Right atrium auricular region (tissue), 2 donors: ENCODE measurements around the gene NRXN3. TPM values are rescaled to one million over a fixed set of nuclear protein-coding genes. Genes with fewer than 3 reads are reported as not detected.

Experiments used
- DNase-seq: peaks from one replicate; pipeline ENCODE4 v3.0.0-alpha.2; 2019; ENCODE audit warnings: low spot score
- H3K27ac ChIP-seq, 2 donors: fragments of 200-600 bp; sonication (generic); 1 replicate in 1 of 2; 2 replicates in 1 of 2; pipeline ENCODE4 v1.5.1; 2016 to 2019
- H3K27me3 ChIP-seq, 2 donors: fragments of 200-600 bp; sonication (generic); one replicate each; pipeline versions ENCODE4 v1.5.1 to v1.6.0; 2017 to 2019
- H3K36me3 ChIP-seq: fragments of 200-600 bp; sonication (generic); one replicate; pipeline ENCODE4 v1.5.1; 2016
- H3K4me1 ChIP-seq, 2 donors: fragments of 200-600 bp; sonication (generic); one replicate each; pipeline versions ENCODE4 v1.5.1 to v1.6.0; 2017 to 2019
- H3K4me3 ChIP-seq, 2 donors: fragments of 200-600 bp; sonication (generic); 1 replicate in 1 of 2; 2 replicates in 1 of 2; pipeline ENCODE4 v1.5.1; 2017 to 2019; ENCODE audit warnings: mild to moderate bottlenecking in 1 of 2, moderate library complexity in 1 of 2
- H3K9me3 ChIP-seq, 2 donors: fragments of 200-600 bp; sonication (generic); one replicate each; pipeline ENCODE4 v1.5.1; 2019
- total RNA-seq, 2 donors: library from RNA; depleted of rRNA; stranded (reverse); fragments of >200 nt; gene quantifications; one replicate each; pipeline ENCODE4 v1.1.0, GENCODE V29; 2016
- TF ChIP-seq, protein P1 (sequence below), 2 donors: fragments of 200-600 bp; sonication (generic); IDR thresholded peaks; one replicate each; pipeline ENCODE4 v1.5.1; 2019; ENCODE audit warnings: antibody characterized with exemption in 2 of 2

NRXN3 gene
- total RNA-seq, 2 donors from 2014 or later, result 2.0 to 2.3 TPM

GRCh38 chr14:79260406-79260805 lies 1090.2 kb downstream of the NRXN3 start:
- Histone ChIP-seq H3K4me1 (no peaks in the 10 kb centered on the region), H3K9me3 (no peaks in the 10 kb centered on the region), H3K27me3 (no peaks in the 10 kb centered on the region), H3K4me3 (no peak overlapping the region), H3K36me3 (no peaks in the 10 kb centered on the region), H3K27ac (no peak overlapping the region)
- TF ChIP-seq, protein P1, sequence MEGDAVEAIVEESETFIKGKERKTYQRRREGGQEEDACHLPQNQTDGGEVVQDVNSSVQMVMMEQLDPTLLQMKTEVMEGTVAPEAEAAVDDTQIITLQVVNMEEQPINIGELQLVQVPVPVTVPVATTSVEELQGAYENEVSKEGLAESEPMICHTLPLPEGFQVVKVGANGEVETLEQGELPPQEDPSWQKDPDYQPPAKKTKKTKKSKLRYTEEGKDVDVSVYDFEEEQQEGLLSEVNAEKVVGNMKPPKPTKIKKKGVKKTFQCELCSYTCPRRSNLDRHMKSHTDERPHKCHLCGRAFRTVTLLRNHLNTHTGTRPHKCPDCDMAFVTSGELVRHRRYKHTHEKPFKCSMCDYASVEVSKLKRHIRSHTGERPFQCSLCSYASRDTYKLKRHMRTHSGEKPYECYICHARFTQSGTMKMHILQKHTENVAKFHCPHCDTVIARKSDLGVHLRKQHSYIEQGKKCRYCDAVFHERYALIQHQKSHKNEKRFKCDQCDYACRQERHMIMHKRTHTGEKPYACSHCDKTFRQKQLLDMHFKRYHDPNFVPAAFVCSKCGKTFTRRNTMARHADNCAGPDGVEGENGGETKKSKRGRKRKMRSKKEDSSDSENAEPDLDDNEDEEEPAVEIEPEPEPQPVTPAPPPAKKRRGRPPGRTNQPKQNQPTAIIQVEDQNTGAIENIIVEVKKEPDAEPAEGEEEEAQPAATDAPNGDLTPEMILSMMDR (IDR thresholded peaks at IDR 0.05), result no peak
- no peak for DNase-seq

- TF ChIP-seq, protein P1 (IDR thresholded peaks at IDR 0.05), result no peak
- H3K36me3 ChIP-seq, result no peaks in the 10 kb centered on the region
- H3K4me3 ChIP-seq, result no peak overlapping the region
- no peaks in the 10 kb centered on the region for H3K4me1 ChIP-seq
- no peaks in the 10 kb centered on the region for H3K27me3 ChIP-seq
- H3K9me3 ChIP-seq, result no peaks in the 10 kb centered on the region
- DNase-seq, result no peak
- H3K27ac ChIP-seq, result no peak overlapping the region
Observed at GRCh38 chr14:79265366-79265946, 1095.3 kb downstream of the NRXN3 start.

GRCh38 chr14:79270361-79270760 lies 1100.2 kb downstream of the NRXN3 start:
- no peak for DNase-seq
- Histone ChIP-seq H3K36me3 (no peaks in the 10 kb centered on the region), H3K4me1 (no peaks in the 10 kb centered on the region), H3K4me3 (no peak overlapping the region), H3K27ac (no peak overlapping the region), H3K27me3 (no peaks in the 10 kb centered on the region), H3K9me3 (no peaks in the 10 kb centered on the region)
- TF ChIP-seq, protein P1 (IDR thresholded peaks at IDR 0.05), result no peak

GRCh38 chr14:79271122-79271521 lies 1100.9 kb downstream of the NRXN3 start:
- H3K4me3 ChIP-seq, result no peak overlapping the region
- DNase-seq, result no peak
- H3K9me3 ChIP-seq, result no peaks in the 10 kb centered on the region
- TF ChIP-seq, protein P1 (IDR thresholded peaks at IDR 0.05), result no peak
- H3K27ac ChIP-seq, result no peak overlapping the region
- no peaks in the 10 kb centered on the region for H3K36me3 ChIP-seq
- H3K4me1 ChIP-seq, result no peaks in the 10 kb centered on the region
- no peaks in the 10 kb centered on the region for H3K27me3 ChIP-seq

DNA sequence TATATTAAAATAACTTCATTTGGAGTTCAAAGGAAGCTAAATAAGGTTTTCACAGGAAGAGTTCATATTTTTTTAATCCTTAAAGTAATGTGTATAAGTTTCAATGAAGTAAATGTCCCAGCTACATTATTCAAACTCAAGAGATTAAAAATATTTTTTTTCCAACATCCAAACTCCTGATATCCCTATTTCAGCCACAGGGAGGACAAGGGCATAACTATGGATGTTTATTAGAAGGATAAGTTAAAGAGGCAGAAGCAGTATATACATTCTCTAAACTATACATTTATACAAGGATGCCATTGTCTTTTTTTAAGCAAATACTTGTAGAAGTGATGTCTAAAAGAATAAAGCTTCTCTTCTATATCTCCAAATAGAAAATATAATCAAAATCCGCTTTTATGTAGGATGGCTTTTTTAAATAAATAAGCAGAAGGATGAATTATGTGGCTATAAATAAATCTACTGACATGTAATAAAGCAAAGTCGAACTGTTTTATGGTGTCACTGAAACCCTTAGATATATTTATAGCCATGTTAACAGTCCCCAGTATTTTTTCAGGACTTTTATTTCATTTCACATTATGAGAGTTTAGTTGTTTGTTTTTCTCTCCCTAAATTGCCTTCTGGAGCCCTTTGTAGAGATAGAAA lies 1104.6 kb downstream of the NRXN3 start:
- H3K27ac ChIP-seq, result no peak overlapping the region
- H3K36me3 ChIP-seq, result no peaks in the 10 kb centered on the region
- no peak overlapping the region for H3K4me3 ChIP-seq
- peaks cover 0 to 17% of the 10 kb centered on the region in 2 donors for H3K4me1 ChIP-seq
- H3K9me3 ChIP-seq, result no peaks in the 10 kb centered on the region
- TF ChIP-seq, protein P1 (IDR thresholded peaks at IDR 0.05), result no peak
- DNase-seq, result no peak
- H3K27me3 ChIP-seq, result no peaks in the 10 kb centered on the region

- Histone ChIP-seq H3K27me3 (no peaks in the 10 kb centered on the region), H3K4me1 (peaks cover 0 to 22% of the 10 kb centered on the region in 2 donors), H3K9me3 (no peaks in the 10 kb centered on the region), H3K36me3 (no peaks in the 10 kb centered on the region), H3K4me3 (no peak overlapping the region), H3K27ac (no peak overlapping the region)
- no peak for DNase-seq
- TF ChIP-seq, protein P1 (IDR thresholded peaks at IDR 0.05), result no peak
Observed at GRCh38 chr14:79275292-79275655, 1105.1 kb downstream of the NRXN3 start.
